Stimulated activated CD8-positive, alpha-beta memory T cell treated with anti-CD3 and anti-CD28 coated beads, Interleukin-12 subunit alpha, Interleukin-12 subunit beta, amount 100 ng/mL, for 24 hours (primary cell): Measurements from ENCODE around the gene CERS6.

Experiments used
- DNase-seq: peaks from one replicate; pipeline ENCODE4 v3.0.0-alpha.2; 2020; ENCODE audit errors: extremely low read depth

CERS6 gene

DNA sequence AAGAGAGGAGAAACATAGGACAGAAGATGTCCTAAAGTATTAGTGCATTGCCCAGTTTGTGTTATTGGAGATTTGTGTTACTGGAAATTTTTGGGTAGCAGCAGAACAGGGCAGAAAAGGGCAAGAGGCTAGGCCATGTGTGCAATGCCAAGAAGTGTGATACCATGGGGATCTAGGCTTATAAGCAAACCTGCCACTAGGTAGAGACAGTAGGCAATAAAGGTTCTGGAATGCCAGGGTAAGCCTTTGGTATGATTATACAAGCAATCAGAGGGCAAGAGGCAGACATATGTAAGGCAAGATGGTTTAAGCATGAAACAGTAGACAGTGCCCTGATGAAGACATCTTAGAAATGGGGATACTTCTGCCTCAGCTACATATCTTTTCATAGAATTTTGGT is 12.3 kb upstream of the CERS6 start:
- no peak for DNase-seq

- no peak for DNase-seq
These were observed 10.1 kb upstream of the CERS6 start for GRCh38 chr2:168445960-168446359.

- DNase-seq: no peak
These were observed 7.1 kb upstream of the CERS6 start for GRCh38 chr2:168448980-168449379.

- no peak for DNase-seq
These were observed 6.7 kb upstream of the CERS6 start for GRCh38 chr2:168449419-168449818.

DNA sequence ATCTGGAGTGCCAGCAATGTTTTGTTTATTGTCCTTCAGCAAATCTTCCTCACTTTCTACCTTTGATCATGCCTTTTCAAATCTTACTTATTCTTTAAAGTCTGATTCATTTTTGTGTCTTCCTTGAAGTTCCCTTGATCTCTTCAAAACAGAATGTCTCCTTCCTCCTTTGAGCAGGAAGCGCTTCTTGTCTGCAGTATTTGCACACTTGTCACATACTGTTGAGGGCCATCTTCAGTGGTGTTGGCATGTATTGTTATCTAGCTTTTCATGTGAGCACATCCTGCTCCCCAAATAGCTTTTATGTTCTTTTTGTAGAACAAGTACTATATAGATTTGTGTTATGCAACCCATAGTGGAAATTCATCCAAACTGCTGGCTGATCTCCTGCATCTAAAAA is 5.9 kb upstream of the CERS6 start:
- DNase-seq: no peak

GRCh38 chr2:168450732-168451131 is 5.3 kb upstream of the CERS6 start:
- no peak for DNase-seq

DNA sequence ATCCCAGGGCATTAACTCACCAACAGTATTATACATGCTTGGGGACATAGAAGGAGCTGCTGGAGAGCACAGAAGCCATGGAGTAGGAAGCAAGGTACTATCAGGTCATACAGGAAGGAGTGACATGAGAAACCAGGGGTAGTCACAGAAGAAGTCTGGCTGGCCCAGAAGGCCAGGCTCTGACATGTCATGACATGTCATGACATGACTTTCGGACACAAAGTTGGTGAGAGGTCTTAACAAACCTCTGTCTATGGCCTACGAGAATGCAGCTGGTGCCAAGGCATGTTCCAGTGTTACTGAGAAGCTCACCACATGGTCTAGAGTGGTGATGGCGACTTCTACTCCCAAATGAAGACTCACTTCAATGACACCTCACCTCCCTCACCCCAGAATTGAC is 3.3 kb upstream of the CERS6 start:
- no peak for DNase-seq

- no peak for DNase-seq
These were observed 2.7 kb upstream of the CERS6 start for GRCh38 chr2:168453404-168453803.

GRCh38 chr2:168454737-168455644 is 1.1 kb upstream of the CERS6 start:
- no peak for DNase-seq

DNA sequence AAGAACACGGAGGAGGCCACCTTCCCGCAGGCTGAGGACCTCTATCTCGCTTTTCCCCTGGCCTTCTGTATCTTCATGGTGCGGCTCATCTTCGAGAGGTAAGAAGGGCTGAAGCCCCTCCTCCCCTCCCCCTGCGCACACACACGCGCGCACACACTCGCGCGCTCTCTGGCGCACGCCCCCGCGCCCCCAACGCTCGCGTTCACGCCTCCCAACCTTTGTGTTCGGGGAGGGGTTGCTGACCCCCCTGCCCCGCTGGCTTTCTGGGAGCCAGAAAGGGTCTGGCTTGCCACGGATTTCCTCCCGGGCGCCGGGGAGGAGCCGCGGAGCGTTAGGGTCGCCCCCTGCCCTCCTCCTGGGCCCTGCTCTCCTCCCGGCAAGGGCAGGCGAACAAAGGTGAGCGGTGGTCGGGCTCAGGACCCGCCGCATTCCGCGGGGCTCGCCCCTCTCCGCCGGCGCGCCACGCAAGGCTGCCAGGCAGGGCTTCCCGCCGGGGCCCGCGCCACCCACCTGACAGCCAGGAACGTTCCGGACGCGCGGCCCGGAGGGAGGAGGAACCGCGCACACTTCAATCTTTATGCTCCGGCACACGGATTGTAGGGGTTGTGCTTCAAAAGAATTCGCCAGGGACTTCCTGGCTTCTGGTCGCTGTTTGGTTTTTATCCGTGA is 583 bp downstream of the CERS6 start:
- DNase-seq: no peak

DNA sequence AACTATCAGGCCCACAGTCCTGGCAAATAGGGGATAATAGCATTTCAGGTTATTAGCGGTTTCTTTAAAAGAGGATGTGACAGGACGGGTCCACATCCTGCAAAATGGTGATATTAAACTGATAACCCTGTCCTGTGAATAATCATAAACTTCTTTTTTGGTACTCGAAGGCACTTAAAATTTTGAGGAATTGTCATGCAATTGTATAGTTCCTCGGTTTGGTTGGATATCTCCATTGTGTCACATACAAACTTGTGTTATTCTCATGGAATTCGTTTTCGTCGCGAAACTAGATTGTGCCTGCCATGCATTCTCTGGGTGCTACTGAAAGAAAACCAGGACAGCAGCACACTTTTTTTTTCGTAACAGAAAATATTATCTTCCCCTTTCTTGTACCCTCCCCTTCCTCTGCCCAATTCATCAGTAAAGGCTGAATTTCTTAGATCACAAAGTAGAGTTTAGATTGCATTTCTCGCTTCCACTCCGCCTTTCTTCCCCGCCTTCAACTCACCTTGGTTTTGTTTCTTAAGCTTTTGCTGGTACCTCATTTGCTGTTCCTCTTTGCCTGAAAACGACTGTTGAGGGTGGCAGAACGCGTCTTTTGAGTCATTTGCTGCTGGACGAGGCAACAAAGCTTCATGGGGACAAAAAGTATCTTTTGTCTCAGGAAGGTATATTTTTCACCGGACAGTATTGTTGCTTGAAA is 1.3 kb downstream of the CERS6 start:
- DNase-seq: no peak

DNA sequence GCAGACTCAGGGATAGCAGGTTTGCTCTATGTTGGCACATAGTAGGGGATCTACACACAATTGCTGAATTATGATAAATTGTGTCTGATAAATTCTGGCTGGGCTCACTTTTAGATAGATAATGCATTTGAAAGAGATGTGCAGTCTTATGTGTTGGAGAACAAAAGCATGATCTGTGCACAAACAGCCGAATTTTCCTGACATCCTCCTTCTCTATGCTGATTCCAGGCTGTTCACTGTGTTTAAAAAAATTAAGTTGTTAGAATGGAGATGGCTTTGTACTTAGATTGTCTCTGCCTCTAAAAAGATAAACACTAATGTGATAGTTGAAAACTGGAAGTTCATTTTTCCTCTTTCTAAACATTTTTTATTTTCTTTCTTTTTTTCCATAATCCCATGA is 2.1 kb downstream of the CERS6 start:
- DNase-seq: no peak

GRCh38 chr2:168459256-168459655 is 3.2 kb downstream of the CERS6 start:
- DNase-seq: no peak

- DNase-seq: no peak
These were observed 4.5 kb downstream of the CERS6 start for GRCh38 chr2:168460571-168460970.

DNA sequence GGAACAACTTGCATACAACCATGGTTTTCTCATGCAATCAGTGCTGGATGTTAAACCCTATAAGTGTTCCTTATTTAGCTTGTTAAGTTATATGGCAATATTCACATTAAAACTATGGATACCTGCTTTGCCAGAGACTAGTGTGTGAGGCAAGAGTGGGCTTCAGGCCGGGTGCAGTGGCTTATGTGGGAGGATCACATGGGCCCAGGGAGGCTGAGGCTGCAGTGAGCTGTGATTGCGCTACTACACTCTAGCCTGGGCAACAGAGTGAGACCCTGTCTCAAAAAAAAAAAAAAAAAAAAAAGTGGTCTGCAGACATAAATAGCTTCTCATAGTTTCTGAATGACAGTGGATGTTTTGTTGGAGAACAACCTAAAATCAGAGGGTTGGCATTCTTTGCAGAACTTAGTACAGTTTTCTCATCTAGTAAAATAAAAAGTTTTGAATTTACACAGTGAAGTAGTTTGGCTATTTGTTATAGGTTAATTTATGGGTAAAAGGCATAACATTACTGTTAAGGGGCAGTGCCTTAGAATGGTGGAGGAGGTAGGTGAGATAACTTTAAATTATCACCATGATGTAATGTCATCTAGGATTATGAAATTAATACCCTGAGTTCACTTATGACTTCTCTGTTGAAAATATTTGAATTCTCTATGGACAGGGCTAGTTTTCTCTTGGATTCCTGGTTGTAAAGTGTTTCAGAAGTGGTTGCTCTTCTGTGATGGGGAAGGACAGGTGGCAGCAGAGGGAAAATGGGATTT is 5.3 kb downstream of the CERS6 start:
- DNase-seq: no peak

DNA sequence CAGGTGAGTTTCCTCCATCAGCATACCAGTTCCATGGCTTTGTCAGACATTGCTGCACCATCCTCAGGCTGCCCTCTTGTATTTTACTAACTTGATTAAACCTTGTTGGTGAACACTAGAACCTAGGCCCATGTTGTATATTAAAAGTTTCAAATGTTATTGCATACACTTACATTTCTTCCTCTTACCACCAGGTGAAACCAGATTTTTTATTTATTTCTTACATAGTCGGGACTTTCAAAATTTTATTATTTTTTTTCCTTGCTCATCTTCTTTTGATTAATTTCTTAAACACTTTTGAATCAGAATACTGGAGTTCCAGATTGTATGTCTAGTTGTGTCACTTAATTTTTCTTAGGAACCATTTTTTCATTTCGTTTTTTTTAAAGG is 5.9 kb downstream of the CERS6 start:
- DNase-seq: no peak

DNA sequence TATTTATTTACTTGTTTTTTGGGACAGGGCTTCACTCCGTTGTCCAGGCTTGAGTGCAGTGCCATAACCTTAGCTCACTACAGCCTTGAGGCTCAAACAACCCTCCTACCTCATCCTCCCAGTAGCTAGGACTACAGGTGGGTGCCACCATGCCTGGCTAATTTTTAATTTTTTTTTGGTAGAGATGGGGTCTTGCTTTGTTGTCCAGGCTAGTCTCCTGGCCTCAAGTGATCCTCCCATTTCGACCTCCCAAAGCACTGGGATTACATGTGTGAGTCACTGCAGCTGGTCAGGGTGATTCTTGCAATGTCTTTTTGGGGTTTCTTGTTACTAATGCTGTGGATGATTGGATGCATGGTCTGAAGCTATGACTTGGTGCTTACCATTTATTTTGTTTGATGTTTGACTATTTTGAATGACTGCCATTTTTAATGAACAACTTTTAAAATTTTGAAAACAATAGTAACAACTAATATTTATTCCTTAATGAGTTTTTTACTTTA is 6.5 kb downstream of the CERS6 start:
- no peak for DNase-seq

DNA sequence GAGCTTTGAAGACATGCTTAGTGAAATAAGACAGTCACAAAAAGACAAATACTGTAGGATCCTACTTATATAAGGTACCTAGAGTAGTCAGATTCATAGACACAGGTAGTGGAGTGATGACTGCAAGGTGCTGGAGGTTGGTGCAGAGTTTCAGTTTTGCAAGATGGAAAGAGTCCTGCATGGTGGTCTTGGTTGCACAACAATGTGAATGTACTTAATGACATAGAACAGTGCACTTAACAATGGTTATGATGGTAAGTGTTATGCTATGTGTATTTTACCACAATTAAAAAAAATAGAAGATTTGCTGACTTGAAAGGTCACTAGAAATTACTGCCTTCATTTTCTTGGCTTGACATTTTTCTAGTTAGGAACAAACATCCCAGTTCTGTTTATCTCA is 9.5 kb downstream of the CERS6 start:
- DNase-seq: no peak

GRCh38 chr2:168466190-168466737 is 10.2 kb downstream of the CERS6 start:
- no peak for DNase-seq

DNA sequence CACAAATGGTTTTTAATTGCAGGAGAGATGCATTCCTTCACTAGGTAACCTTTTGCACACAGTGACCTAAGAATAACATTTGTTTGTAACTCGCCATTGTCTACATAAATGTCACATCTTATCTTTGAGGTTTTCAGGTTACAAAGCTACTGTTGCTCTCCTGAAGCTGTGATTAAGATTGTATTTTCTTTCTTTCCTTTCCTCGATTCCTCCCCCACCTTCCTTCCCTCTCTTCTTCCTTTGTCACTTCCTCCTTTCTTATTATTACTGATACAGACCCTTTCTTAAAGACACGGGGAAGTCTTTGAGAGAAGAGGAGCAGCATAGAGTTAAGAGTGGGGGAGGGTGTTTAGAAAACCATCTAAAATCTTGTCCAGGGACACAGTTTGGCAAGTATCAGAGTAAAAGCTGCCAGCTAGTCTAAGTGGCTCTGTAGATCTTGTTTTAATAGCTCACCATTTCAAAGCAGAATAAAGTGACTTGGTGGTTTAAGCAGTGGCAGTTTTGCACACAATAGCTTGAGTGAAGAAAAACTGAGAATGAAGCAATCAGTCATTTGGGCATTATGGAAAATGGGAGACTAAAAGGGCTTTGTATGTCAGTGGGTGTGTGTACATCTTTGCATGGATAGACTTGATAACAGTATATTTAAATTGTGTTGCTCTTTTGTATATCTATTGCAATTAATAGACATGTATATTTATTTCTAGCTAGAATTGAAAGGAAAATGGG is 10.9 kb downstream of the CERS6 start:
- DNase-seq: no peak

DNA sequence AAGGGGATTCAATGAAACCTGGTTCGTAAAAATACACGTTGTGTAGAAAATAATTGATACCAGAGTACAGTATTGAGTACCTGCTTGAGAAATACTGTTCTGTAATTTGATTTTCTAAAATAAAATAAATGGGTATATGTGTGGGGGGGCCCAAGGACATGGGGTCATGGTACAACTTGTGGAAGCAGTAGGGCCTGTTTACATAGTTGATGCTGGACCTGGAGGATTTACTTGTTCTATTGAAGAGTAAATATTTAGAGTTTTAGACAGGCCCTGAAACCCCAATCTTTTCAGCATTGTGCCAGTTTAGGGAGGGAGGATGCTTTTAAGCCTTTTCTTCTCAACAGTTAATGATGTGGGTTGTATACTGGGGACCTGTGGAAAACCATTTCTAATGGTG is 11.7 kb downstream of the CERS6 start:
- no peak for DNase-seq
